Ovary (tissue), 9 donors: Measurements from ENCODE around the gene TLE4. TPM values are rescaled to one million over a fixed set of nuclear protein-coding genes. Genes with fewer than 3 reads are reported as not detected.

Experiments used
- DNase-seq, 5 donors: peaks; one replicate each; pipeline ENCODE4 v3.0.0-alpha.2; 2019 to 2020
- H3K27ac ChIP-seq, 2 donors: fragments of 200-600 bp; one replicate each; pipeline versions ENCODE4 v1.5.1 to v1.8.0; 2019 to 2022
- H3K27me3 ChIP-seq: fragments of 200-600 bp; one replicate; pipeline ENCODE4 v1.8.0; 2022
- H3K36me3 ChIP-seq: fragments of 200-600 bp; sonication (generic); one replicate; pipeline ENCODE4 v1.5.1; 2019
- H3K4me1 ChIP-seq: one replicate; pipeline ENCODE4 v1.8.1; 2013; ENCODE audit warnings: mild to moderate bottlenecking, moderate library complexity; ENCODE audit not compliant: insufficient read depth
- H3K4me3 ChIP-seq: fragments of 200-600 bp; sonication (generic); one replicate; pipeline ENCODE4 v1.5.1; 2017
- H3K9me3 ChIP-seq, 2 donors: fragments of 200-600 bp in 1 of 2; sonication (generic) in 1 of 2; one replicate each; pipeline versions ENCODE4 v1.5.1 to v1.8.1; 2013 to 2019; ENCODE audit warnings: mild to moderate bottlenecking in 1 of 2, moderate library complexity in 1 of 2
- CTCF ChIP-seq, 3 donors: fragments of 450-650 bp in 2 of 3; fragments of 200-600 bp in 1 of 3; IDR thresholded peaks; one replicate each; pipeline versions ENCODE4 v1.5.1 to v1.8.0; 2016 to 2022; ENCODE audit warnings: antibody characterized with exemption in 3 of 3, mild to moderate bottlenecking in 1 of 3
- EP300 ChIP-seq: sonication (generic); formaldehyde crosslinking; IDR thresholded peaks from one replicate; pipeline ENCODE4 v1.6.1; 2017; ENCODE audit warnings: antibody characterized with exemption
- POLR2A ChIP-seq: fragments of 450-650 bp; IDR thresholded peaks from one replicate; pipeline ENCODE4 v1.6.1; 2017; ENCODE audit warnings: antibody characterized with exemption, mild to moderate bottlenecking, moderate library complexity
- WGBS, 3 donors: extraction: QIAGEN DNeasy Blood & Tissue Kit in 1 of 3; methylation state at CpG; one replicate each; pipeline versions ENCODE4 v1.1.5 to v1.1.7; 2013 to 2017; 5-methylcytosine and 5-hydroxymethylcytosine counted together
- intact Hi-C, 4 donors: fragments of 100-400 bp; cut with DNase I; formaldehyde crosslinking; loops; one replicate each; pipeline versions ENCODE4 v1.11.0 to v1.15.1; 2022 to 2023
- polyA plus RNA-seq, 2 donors: library from polyadenylated mRNA; stranded (reverse); fragments of 200-250 nt in 1 of 2; fragments of 350-450 nt in 1 of 2; fragmentation: Illumina TruSeq in 1 of 2; extraction: RNeasy Lipid Tissue Mini Kit (QIAGEN cat#74804) in 1 of 2; gene quantifications; one replicate each; pipeline ENCODE4 v1.2.3, GENCODE V29; 2013 to 2014
- total RNA-seq, 7 donors: library from RNA; depleted of rRNA in 2 of 7; stranded (reverse); fragments of >200 nt in 2 of 7; fragmentation: NEBNext Ultra II Directional in 3 of 7; extraction: Animal tissue kit (Norgen Biotek cat#: 25700) in 3 of 7; gene quantifications; one replicate each; pipeline versions ENCODE4 v1.1.0 to v1.2.4, GENCODE V29; 2016 to 2023
- donor health status: DM: no; HTN: no; CAD: no; lungs with moderate emphysema.
- donor health status: DM: no; HTN: no; CAD: no.
- donor health status: Bipolar disorder and iron deficiency.
- donor health status: DM: yes; HTN: yes; CAD: no.
- donor health status: DM: no; HTN: no; CAD: no.
- donor health status: DM: yes; HTN: yes; CAD: no.

TLE4 gene
- total and polyA plus RNA-seq, 9 donors = 34.6 to 67.5 (median 54.6) TPM

GRCh38 chr9:79644048-79644447, 72.3 kb downstream of the TLE4 start:
- Histone ChIP-seq H3K27me3 (no peaks in the 10 kb centered on the region), H3K4me1 (no peaks in the 10 kb centered on the region), H3K27ac (no peak overlapping the region), H3K4me3 (no peak overlapping the region), H3K9me3 (no peaks in the 10 kb centered on the region), H3K36me3 (no peaks in the 10 kb centered on the region)
- DNase-seq = no peak
- 90 to 96% (median 95%) methylated on average over 6 of the region's 6 CpGs for WGBS, 3 donors
- TF ChIP-seq EP300 (no peak), CTCF (IDR thresholded peaks at IDR 0.05) (no peak), POLR2A (no peak)
- intact Hi-C loops = no loop called here

- Histone ChIP-seq H3K36me3 (no peaks in the 10 kb centered on the region), H3K4me1 (no peaks in the 10 kb centered on the region), H3K27ac (no peak overlapping the region), H3K9me3 (no peaks in the 10 kb centered on the region), H3K27me3 (no peaks in the 10 kb centered on the region), H3K4me3 (no peak overlapping the region)
- intact Hi-C loops = no loop called here
- TF ChIP-seq POLR2A (no peak), EP300 (no peak), CTCF (IDR thresholded peaks at IDR 0.05) (no peak)
- no peak for DNase-seq
- 86 to 95% (median 90%) methylated on average over 4 of the region's 4 CpGs for WGBS, 3 donors
Measured at GRCh38 chr9:79644601-79645000, 72.8 kb downstream of the TLE4 start.

- Histone ChIP-seq H3K36me3 (no peaks in the 10 kb centered on the region), H3K27me3 (no peaks in the 10 kb centered on the region), H3K4me1 (no peaks in the 10 kb centered on the region), H3K4me3 (no peak overlapping the region), H3K27ac (no peak overlapping the region), H3K9me3 (no peaks in the 10 kb centered on the region)
- WGBS, 3 donors = 99 to 100% (median 99%) methylated on average over 3 of the region's 3 CpGs
- DNase-seq = no peak
- TF ChIP-seq CTCF (IDR thresholded peaks at IDR 0.05) (no peak), EP300 (no peak), POLR2A (no peak)
- intact Hi-C loops = no loop called here
Measured at GRCh38 chr9:79645110-79645509, 73.3 kb downstream of the TLE4 start.

- Histone ChIP-seq H3K27me3 (no peaks in the 10 kb centered on the region), H3K27ac (no peak overlapping the region), H3K4me3 (no peak overlapping the region), H3K36me3 (no peaks in the 10 kb centered on the region), H3K4me1 (no peaks in the 10 kb centered on the region), H3K9me3 (no peaks in the 10 kb centered on the region)
- intact Hi-C loops = no loop called here
- 98 to 99% (median 98%) methylated on average over 1 of the region's 1 CpG for WGBS, 3 donors
- DNase-seq = no peak
- TF ChIP-seq CTCF (IDR thresholded peaks at IDR 0.05) (no peak), EP300 (no peak), POLR2A (no peak)
Measured at GRCh38 chr9:79646096-79646495, 74.3 kb downstream of the TLE4 start.
